LNCaP clone FGC (cell line): ENCODE results near the gene FSD1L.
A peak's percentile ranks its signal among the peaks of the same experiment; 100 is the strongest.
"Not testable (repeated sequence)": the region's sequence is repeated elsewhere in the genome, so short reads cannot be mapped to it uniquely, and the experiment has no call there.

Experiments used
- DNase-seq: peaks from one replicate; pipeline ENCODE4 v3.0.0-alpha.2; 2011; ENCODE audit warnings: low read depth
- H3K4me3 ChIP-seq: 2 replicates; pipeline ENCODE4 v1.5.1; 2011; ENCODE audit warnings: mild to moderate bottlenecking, low read depth, low read length, control low read depth
- CTCF ChIP-seq: IDR thresholded peaks from 2 replicates; pipeline ENCODE4 v1.5.1; 2012; ENCODE audit warnings: mild to moderate bottlenecking; ENCODE audit not compliant: control insufficient read depth, insufficient read depth; ENCODE audit errors: extremely low read depth

FSD1L gene

GRCh38 chr9:105541838-105542237, 94.0 kb downstream of the FSD1L start:
- DNase-seq: no peak
- no peak overlapping the region for H3K4me3 ChIP-seq
- no peak for TF ChIP-seq CTCF

- H3K4me3 ChIP-seq: no peak overlapping the region
- no peak for DNase-seq
- no peak for TF ChIP-seq CTCF
These were observed 106.2 kb downstream of the FSD1L start for GRCh38 chr9:105554042-105554441.

GRCh38 chr9:105557804-105558610, 110.2 kb downstream of the FSD1L start, which contains the start of gene FKTN:
TSS of gene FKTN (plus strand) at chr9:105558131. CDS start at chr9:105575033, 16,902 bp downstream.
- DNase-seq: peak; percentile 62
- peak within 1 kb of the TSS; percentile 94 for H3K4me3 ChIP-seq
- TF ChIP-seq CTCF: no peak

- no peak overlapping the region for H3K4me3 ChIP-seq
- no peak for TF ChIP-seq CTCF
- no peak for DNase-seq
These were observed 124.6 kb downstream of the FSD1L start for GRCh38 chr9:105572455-105572854.

- H3K4me3 ChIP-seq: not testable (repeated sequence)
These were observed 132.1 kb downstream of the FSD1L start for GRCh38 chr9:105579952-105580351.

GRCh38 chr9:105581550-105581949, 133.7 kb downstream of the FSD1L start:
- not testable (repeated sequence) for DNase-seq, H3K4me3 ChIP-seq

More at GRCh38 chr9:105579952-105580351, 132.1 kb downstream of the FSD1L start:
- DNase-seq: not testable (repeated sequence)

- H3K4me3 ChIP-seq: no peak overlapping the region
- no peak for DNase-seq
- no peak for TF ChIP-seq CTCF
These were observed 145.3 kb downstream of the FSD1L start for GRCh38 chr9:105593145-105593544.
